Stimulated activated CD8-positive, alpha-beta memory T cell treated with anti-CD3 and anti-CD28 coated beads, Interleukin-4, amount 100 ng/mL, for 1 hour (primary cell): ENCODE data around the gene PPM1K.

ENCODE experiments used
- DNase-seq, 2 donors: peaks; one replicate each; pipeline ENCODE4 v3.0.0-alpha.2; 2020; ENCODE audit warnings: low read depth in 2 of 2, low spot score in 1 of 2

PPM1K gene

DNA sequence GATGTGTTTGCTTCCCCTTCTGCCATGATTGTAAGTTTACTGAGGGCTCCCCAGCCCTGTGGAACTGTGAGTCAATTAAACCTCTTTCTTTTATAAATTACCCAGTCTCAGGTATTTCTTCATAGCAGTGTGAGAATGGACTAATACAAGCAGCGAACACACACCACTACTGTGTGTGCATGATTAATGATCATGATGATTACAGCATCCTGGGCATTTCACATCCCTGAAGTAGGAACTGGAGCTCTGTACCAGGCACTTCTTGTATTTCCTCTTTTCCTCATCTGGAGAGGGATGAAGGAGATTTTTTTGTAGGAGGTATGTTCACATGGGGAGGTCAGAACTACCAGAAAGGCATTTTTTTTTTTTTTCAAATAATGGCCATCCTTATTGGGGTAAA, 60.8 kb downstream of the PPM1K start:
- DNase-seq = no peak

DNA sequence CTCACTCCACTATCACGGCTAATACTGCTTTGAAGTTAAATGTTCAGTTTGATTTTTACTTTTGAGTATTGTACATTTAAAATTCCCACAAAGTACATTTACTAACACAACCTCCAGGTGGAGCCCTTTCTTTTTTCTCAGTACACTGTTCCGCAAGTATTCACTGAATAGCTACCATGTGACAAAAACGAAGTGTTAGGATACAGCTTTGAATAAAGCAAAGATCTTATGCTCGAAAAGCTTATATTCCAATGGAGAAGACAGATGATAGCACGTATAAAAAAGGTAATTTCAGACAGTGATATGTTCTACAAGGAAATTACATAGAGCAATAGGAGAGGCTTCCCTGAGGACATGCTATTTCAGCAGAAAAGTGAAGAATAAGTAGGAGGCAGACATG, 65.3 kb downstream of the PPM1K start:
- DNase-seq = no peak

DNA sequence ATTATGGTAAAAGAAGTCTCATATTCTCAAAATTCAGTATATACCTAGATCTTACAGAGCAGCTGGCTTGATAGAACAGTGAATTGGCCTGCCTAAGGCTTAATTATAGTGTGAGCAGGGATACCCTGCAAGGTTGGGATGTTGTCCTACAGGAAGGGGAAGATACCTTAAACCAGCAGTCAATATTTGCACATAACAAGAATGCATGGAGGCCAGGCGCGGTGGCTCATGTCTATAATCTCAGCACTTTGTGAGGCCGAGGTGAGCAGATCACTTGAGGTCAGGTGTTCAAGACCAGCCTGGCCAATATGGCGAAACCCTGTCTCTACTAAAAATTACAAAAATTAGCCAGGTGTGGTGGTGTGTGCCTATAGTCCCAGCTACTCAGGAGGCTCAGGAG, 67.2 kb downstream of the PPM1K start:
- no peak for DNase-seq

DNA sequence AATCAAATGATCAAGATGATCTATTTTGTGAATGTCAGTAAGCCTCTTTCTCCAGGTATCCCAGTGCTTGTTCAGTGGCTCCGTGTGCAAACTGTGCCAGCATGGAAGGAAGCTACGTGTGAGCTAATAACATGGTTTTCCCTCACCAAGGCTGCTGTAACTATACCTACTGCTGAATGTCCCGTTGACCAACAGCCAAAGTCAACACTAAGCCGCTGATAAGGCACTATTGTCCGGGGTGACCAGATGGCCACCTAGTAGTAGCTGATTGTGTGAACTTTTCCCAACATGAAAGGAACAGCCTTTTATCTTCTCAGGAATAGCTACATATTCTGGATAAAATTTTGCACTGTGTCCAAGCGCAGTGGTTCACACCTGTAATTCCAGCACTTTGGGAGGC, 68.0 kb downstream of the PPM1K start:
- DNase-seq = no peak

DNA sequence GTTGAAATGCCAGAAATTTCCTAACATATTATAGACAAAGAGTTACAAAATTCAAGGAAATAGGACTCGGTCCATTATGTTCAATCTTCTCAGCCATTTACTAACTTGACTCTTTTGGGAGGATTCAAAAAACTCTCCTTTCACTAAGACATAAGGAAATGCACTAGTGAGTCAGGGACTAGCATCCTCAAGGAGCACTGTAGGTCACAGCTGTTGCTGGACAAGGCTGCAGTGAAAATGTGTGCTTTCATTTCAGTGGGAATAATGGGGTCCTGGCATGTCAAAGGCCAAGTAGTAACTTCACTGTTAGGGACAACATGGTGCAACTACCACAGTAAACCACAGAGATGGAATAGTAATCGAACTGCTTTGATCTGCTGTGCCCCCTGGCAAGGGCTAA, 69.0 kb downstream of the PPM1K start:
- DNase-seq = no peak

DNA sequence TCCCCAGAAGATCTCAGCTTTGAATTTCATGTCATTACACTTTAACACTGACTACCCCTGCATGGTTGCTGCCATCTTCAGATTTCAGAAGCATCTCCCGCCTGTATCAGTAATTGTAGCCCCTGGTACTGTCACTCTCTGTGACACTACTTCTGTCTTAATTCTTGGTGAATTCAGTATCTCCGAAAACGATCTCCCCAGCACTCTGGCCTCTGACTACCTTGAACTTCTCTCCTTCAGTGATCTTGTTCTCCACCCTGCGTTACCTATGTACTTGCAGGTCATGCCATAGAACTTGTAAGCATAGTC, 72.2 kb downstream of the PPM1K start:
- no peak for DNase-seq

DNA sequence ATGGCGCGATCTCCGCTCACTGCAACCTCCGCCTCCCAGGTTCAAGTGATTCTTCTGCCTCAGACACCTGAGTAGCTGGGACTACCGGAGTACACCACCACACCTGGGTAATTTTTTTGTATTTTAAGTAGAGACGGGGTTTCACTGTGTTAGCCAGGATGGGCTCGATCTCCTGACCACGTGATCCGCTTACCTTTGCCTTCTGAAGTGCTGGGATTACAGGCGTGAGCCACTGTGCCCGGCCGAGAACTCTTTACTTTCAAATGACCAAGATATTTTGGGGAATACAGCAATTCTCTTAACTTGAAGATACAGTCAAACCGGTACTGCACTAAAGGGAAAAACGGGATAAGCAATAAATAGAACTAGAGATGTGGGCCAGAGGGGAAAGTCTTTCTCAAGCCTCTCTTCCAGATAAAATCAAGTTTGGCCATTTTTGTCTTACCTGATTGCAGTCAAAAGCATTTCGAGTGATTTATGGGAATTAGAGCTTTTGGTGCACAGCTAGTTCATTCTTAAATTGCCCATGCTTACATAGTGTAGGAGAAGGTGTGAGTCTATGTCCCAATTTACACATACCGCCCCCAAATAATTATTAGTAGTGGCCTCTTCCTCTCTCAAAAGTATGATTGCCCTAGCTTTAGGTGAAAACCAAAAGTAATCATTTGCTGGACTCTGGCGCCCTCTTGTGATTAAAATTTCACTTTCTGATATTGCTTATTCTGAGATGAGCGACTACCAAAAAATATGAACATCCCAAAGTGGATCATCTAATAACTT, 72.7 kb downstream of the PPM1K start:
- no peak for DNase-seq

DNA sequence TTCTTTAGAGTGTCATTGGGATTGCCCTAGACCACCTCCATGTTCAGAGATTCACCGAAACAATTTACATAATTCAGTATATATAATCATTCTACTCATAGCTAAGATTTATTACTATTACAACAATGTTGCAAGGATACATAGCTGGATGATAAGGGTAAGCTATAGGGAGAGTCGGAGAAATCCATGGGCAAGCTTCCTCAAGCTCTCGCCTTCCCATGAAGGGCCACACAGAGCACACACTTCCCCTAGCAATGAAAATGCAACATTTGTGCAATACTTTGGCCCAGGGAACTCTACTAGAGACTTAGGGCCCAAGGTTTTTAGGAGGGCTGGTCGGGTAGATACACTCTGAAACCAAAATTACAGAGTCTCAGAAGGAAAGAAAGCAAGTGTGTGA, 76.2 kb downstream of the PPM1K start:
- DNase-seq = no peak
